ENCODE measurements around the gene PCP4L1. TPM values are rescaled to one million over a fixed set of nuclear protein-coding genes. Genes with fewer than 3 reads are reported as not detected.
A peak's percentile ranks its signal among the peaks of the same experiment; 100 is the strongest.

PCP4L1 gene
- total RNA-seq, 4 donors from 2014 or later, result 0.42 to 1.2 TPM; not detected in 2

GRCh38 chr1:161259345-161259702 is 779 bp downstream of the PCP4L1 start:
- TF ChIP-seq CTCF (IDR thresholded peaks at IDR 0.05), result no peak
- no peak for TF ChIP-seq POLR2A (IDR thresholded peaks at IDR 0.05)
- TF ChIP-seq EP300 (IDR thresholded peaks at IDR 0.05), result no peak
- Histone ChIP-seq H3K27ac (no peak overlapping the region), H3K36me3 (no peaks in the 10 kb centered on the region), H3K4me1 (peaks cover 0 to 14% (median 8%) of the 10 kb centered on the region in 4 donors), H3K9me3 (peaks cover 0 to 20% (median 0%) of the 10 kb centered on the region in 4 donors), H3K27me3 (peaks cover 0 to 43% of the 10 kb centered on the region in 2 donors), H3K4me3 (peak overlapping the region in 1 of 4 donors; percentile 45)
- no peak for DNase-seq (ENCODE audit: low spot score in 2 of 2)
- 36 to 41% methylated on average over 6 of the region's 6 CpGs for WGBS, 2 donors

GRCh38 chr1:161259765-161260164 is 1.2 kb downstream of the PCP4L1 start:
- Histone ChIP-seq H3K27ac (no peak overlapping the region), H3K4me3 (no peak overlapping the region), H3K27me3 (peaks cover 0 to 43% of the 10 kb centered on the region in 2 donors), H3K36me3 (no peaks in the 10 kb centered on the region), H3K9me3 (peaks cover 0 to 20% (median 0%) of the 10 kb centered on the region in 4 donors), H3K4me1 (peaks cover 0 to 14% (median 8%) of the 10 kb centered on the region in 4 donors)
- TF ChIP-seq EP300 (IDR thresholded peaks at IDR 0.05), result no peak
- TF ChIP-seq POLR2A (IDR thresholded peaks at IDR 0.05), result no peak
- TF ChIP-seq CTCF (IDR thresholded peaks at IDR 0.05), result no peak
- no peak for DNase-seq (ENCODE audit: low spot score in 2 of 2)
- WGBS, 2 donors, result 59 to 79% methylated on average over 1 of the region's 1 CpG

- peaks cover 0 to 20% (median 0%) of the 10 kb centered on the region in 4 donors for H3K9me3 ChIP-seq
- DNase-seq (ENCODE audit: low spot score in 2 of 2), result no peak
- 42 to 47% methylated on average over 9 of the region's 9 CpGs for WGBS, 2 donors
- TF ChIP-seq EP300 (IDR thresholded peaks at IDR 0.05) (no peak), POLR2A (IDR thresholded peaks at IDR 0.05) (no peak), CTCF (IDR thresholded peaks at IDR 0.05) (no peak)
- H3K4me3 ChIP-seq, result no peak overlapping the region
- peaks cover 0 to 14% (median 8%) of the 10 kb centered on the region in 4 donors for H3K4me1 ChIP-seq
- H3K27me3 ChIP-seq, result peaks cover 0 to 43% of the 10 kb centered on the region in 2 donors
- H3K27ac ChIP-seq, result no peak overlapping the region
- no peaks in the 10 kb centered on the region for H3K36me3 ChIP-seq
These were observed 2.1 kb downstream of the PCP4L1 start for GRCh38 chr1:161260376-161261260.

GRCh38 chr1:161261261-161262235 is 3.0 kb downstream of the PCP4L1 start:
- Histone ChIP-seq H3K9me3 (peaks cover 0 to 14% (median 0%) of the 10 kb centered on the region in 4 donors), H3K4me1 (peaks cover 0 to 14% (median 8%) of the 10 kb centered on the region in 4 donors), H3K4me3 (no peak overlapping the region), H3K36me3 (no peaks in the 10 kb centered on the region), H3K27me3 (peaks cover 0 to 43% of the 10 kb centered on the region in 2 donors), H3K27ac (no peak overlapping the region)
- WGBS, 2 donors, result 70 to 75% methylated on average over 12 of the region's 12 CpGs
- TF ChIP-seq CTCF (IDR thresholded peaks at IDR 0.05) (no peak), POLR2A (IDR thresholded peaks at IDR 0.05) (no peak), EP300 (IDR thresholded peaks at IDR 0.05) (no peak)
- DNase-seq (ENCODE audit: low spot score in 2 of 2), result no peak

Measured in tibial nerve (tissue), 4 donors.